ENCODE data around the gene ZC3H15.
A peak's percentile ranks its signal among the peaks of the same experiment; 100 is the strongest.

Gene ZC3H15

DNA sequence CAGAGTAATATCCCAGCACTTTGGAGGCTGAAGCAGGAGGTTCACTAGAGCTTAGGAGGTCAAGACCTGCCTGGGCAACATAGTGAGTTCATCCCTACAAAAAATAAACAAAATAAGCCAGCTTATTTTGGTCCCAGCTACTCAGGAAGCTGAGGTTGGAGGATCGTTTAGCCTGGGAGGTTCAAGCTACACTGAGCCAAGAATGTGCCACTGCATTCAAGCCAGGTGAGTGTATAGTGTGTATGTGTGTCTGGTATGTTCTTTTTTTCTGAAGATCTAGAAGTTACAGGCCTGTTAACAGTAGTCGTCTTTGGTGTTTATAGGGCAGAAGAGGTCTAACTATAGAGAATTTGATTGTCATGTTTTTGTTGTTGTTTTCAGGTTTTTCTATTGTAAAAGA, 40.2 kb downstream of the ZC3H15 start:
- Histone ChIP-seq H3K9ac (ENCODE audit: low read length) (no peak overlapping the region), H3K27me3 (ENCODE audit: control insufficient read depth, insufficient read depth, low read length) (no peaks in the 10 kb centered on the region), H3K4me3 (ENCODE audit: low read length) (no peak overlapping the region), H3K27ac (ENCODE audit: low read length) (no peak overlapping the region), H3K9me3 (ENCODE audit: control insufficient read depth, low read depth, low read length) (no peaks in the 10 kb centered on the region), H3K36me3 (ENCODE audit: control insufficient read depth, low read depth, low read length) (peaks cover under 1% of the 10 kb centered on the region), H3K4me1 (ENCODE audit: control insufficient read depth, low read depth, low read length) (no peaks in the 10 kb centered on the region)

DNA sequence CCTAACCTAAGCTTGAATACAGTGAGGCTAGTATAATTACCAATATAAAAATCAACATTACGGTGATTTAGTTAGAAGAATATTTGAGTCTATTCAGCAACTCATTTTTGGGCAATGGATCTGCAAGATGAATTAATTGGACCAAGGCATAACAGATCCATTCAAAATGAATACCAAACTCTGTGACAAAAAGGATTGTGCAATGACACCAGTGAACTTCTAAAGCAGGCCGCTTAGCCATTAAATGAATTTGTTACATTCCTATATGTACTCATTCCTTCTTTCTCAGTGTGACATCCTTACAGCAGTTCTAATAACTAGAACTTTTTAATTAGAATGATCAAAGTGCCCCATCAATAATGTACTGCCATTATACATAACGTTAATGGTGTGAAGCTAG, 44.3 kb downstream of the ZC3H15 start:
- Histone ChIP-seq H3K4me1 (ENCODE audit: control insufficient read depth, low read depth, low read length) (no peaks in the 10 kb centered on the region), H3K36me3 (ENCODE audit: control insufficient read depth, low read depth, low read length) (no peaks in the 10 kb centered on the region), H3K9me3 (ENCODE audit: control insufficient read depth, low read depth, low read length) (no peaks in the 10 kb centered on the region), H3K27ac (ENCODE audit: low read length) (no peak overlapping the region), H3K9ac (ENCODE audit: low read length) (no peak overlapping the region), H3K4me3 (ENCODE audit: low read length) (no peak overlapping the region), H3K27me3 (ENCODE audit: control insufficient read depth, insufficient read depth, low read length) (no peaks in the 10 kb centered on the region)

DNA sequence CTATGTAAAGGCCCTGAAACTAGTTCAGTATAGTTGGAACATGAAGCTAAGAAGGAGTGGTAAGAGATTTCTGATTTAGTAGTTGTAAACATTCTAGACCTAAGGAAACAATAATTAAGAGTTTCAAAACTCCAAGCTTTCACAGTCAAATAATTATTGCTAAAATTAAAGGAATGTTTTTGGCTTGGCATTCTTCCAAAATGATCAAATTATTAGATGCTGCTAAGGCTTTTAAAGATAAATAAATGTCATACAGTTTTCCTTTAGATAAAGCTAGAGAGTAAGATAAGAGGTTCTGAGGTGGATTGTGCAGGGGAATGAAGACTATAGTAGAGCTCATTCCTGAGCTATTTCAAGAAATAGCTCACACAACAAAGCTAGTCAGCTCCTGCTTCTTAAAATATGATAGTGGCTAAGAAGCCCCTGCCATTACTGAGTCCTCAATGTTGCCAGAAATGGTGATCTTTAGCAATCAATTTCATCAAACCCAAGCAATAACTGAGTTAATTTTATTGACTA, 45.3 kb downstream of the ZC3H15 start:
- Histone ChIP-seq H3K9me3 (ENCODE audit: control insufficient read depth, low read depth, low read length) (no peaks in the 10 kb centered on the region), H3K4me3 (ENCODE audit: low read length) (no peak overlapping the region), H3K27ac (ENCODE audit: low read length) (no peak overlapping the region), H3K27me3 (ENCODE audit: control insufficient read depth, insufficient read depth, low read length) (no peaks in the 10 kb centered on the region), H3K36me3 (ENCODE audit: control insufficient read depth, low read depth, low read length) (no peaks in the 10 kb centered on the region), H3K9ac (ENCODE audit: low read length) (no peak overlapping the region), H3K4me1 (ENCODE audit: control insufficient read depth, low read depth, low read length) (no peaks in the 10 kb centered on the region)

DNA sequence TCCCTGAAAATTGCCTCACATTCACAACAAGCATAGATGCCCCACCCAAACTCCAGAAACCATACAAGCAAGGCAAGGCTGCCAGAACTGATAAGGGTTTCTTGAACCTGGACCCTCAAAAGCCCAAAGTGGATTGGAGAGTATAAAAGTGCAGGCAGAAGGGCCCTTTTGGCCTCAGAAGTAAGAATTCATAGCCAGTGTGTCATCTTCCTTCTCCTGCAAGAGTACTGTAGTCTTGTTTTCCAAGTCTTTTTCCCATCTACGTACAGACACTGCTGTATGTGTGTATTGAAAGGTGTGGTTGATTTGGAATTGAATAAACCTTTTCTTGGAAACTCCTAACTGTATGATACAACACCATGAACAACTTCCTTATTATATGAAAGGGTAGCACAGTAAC, 46.8 kb downstream of the ZC3H15 start:
- Histone ChIP-seq H3K27me3 (ENCODE audit: control insufficient read depth, insufficient read depth, low read length) (no peaks in the 10 kb centered on the region), H3K4me1 (ENCODE audit: control insufficient read depth, low read depth, low read length) (no peaks in the 10 kb centered on the region), H3K36me3 (ENCODE audit: control insufficient read depth, low read depth, low read length) (no peaks in the 10 kb centered on the region), H3K4me3 (ENCODE audit: low read length) (no peak overlapping the region), H3K9ac (ENCODE audit: low read length) (no peak overlapping the region), H3K9me3 (ENCODE audit: control insufficient read depth, low read depth, low read length) (no peaks in the 10 kb centered on the region), H3K27ac (ENCODE audit: low read length) (no peak overlapping the region)

DNA sequence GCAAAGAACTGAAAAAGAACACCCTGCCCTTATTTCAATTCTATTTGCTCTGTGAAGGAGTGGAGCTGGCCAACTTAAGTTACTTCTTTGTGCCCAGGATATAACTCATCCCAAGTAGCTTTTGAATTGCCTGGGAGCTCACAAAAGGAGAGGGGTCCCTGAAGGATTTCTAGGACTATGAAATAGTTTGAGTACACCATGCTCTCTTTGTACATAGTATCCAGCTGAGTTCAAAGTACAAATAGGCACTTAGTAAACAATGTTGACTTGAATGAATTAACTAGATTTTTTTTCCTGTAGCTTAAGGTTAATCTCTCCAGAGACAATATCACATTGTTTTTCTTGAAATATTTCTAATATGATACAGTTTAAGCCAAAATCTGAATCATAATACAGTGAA, 47.7 kb downstream of the ZC3H15 start:
- no peaks in the 10 kb centered on the region for H3K36me3 ChIP-seq (ENCODE audit: control insufficient read depth, low read depth, low read length)
- H3K4me3 ChIP-seq (ENCODE audit: low read length) = no peak overlapping the region
- no peaks in the 10 kb centered on the region for H3K4me1 ChIP-seq (ENCODE audit: control insufficient read depth, low read depth, low read length)
- no peak overlapping the region for H3K27ac ChIP-seq (ENCODE audit: low read length)
- no peaks in the 10 kb centered on the region for H3K27me3 ChIP-seq (ENCODE audit: control insufficient read depth, insufficient read depth, low read length)
- no peak overlapping the region for H3K9ac ChIP-seq (ENCODE audit: low read length)
- H3K9me3 ChIP-seq (ENCODE audit: control insufficient read depth, low read depth, low read length) = no peaks in the 10 kb centered on the region

DNA sequence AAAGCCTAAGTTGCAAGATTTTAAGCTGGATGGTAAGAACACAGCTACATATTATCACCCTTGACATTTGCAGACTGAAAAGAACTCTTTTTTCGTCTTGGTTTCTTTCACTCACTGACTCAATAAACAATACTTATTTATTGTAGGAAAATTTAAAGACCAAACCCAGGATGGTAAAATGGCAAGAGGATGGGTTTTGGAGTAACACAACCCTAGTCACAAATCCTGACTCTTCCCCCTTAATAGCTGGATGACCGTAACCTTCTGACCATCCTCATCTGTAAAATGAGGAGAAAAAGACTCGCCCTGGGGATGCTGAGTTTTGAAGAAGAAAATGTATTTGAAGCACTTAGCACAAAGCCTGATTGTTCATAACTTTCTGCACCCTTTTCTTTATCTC, 48.3 kb downstream of the ZC3H15 start:
- no peak overlapping the region for H3K4me3 ChIP-seq (ENCODE audit: low read length)
- H3K9ac ChIP-seq (ENCODE audit: low read length) = no peak overlapping the region
- no peak overlapping the region for H3K27ac ChIP-seq (ENCODE audit: low read length)
- no peaks in the 10 kb centered on the region for H3K9me3 ChIP-seq (ENCODE audit: control insufficient read depth, low read depth, low read length)
- no peaks in the 10 kb centered on the region for H3K27me3 ChIP-seq (ENCODE audit: control insufficient read depth, insufficient read depth, low read length)
- no peaks in the 10 kb centered on the region for H3K36me3 ChIP-seq (ENCODE audit: control insufficient read depth, low read depth, low read length)
- no peaks in the 10 kb centered on the region for H3K4me1 ChIP-seq (ENCODE audit: control insufficient read depth, low read depth, low read length)

DNA sequence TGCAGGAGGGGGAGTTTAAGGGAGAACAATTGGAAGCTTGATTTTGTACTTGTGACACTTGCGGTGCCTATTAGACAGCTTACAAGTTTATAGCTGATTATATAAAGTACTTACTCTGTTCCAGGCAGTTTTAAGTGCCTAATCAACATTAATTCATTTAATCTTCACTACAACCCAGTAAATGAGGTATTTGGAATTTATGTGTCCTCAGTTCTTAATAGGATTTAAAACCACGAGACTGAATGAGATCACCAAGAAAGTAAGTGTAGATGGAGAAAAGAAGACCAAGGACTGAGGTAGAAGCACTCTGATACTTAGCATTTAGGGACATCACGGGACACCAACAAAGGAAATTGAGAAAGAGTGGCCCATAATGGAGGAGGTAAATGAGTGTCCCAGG, 49.8 kb downstream of the ZC3H15 start:
- Histone ChIP-seq H3K27ac (ENCODE audit: low read length) (no peak overlapping the region), H3K4me3 (ENCODE audit: low read length) (no peak overlapping the region), H3K36me3 (ENCODE audit: control insufficient read depth, low read depth, low read length) (no peaks in the 10 kb centered on the region), H3K9me3 (ENCODE audit: control insufficient read depth, low read depth, low read length) (no peaks in the 10 kb centered on the region), H3K27me3 (ENCODE audit: control insufficient read depth, insufficient read depth, low read length) (no peaks in the 10 kb centered on the region), H3K4me1 (ENCODE audit: control insufficient read depth, low read depth, low read length) (peaks cover 5% of the 10 kb centered on the region), H3K9ac (ENCODE audit: low read length) (no peak overlapping the region)

DNA sequence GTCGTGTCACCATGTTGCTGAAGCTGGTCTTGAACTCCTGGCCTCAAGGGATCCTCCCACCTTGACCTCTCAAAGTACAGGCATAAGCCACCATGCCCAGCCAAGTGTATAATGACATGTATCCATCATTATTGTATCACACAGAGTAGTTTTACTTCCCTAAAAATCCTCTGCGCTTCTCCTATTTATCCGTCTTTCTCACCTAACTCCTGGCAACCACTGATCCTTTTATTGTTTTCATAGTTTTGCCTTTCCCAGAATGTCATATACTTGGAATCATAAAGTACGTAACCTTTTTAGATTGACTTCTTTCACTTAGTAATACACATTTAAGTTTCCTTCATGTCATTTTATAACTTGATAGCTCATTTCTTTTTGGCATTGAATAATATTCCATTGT, 51.0 kb downstream of the ZC3H15 start:
- H3K27ac ChIP-seq (ENCODE audit: low read length) = no peak overlapping the region
- H3K36me3 ChIP-seq (ENCODE audit: control insufficient read depth, low read depth, low read length) = no peaks in the 10 kb centered on the region
- H3K9me3 ChIP-seq (ENCODE audit: control insufficient read depth, low read depth, low read length) = no peaks in the 10 kb centered on the region
- peaks cover 15% of the 10 kb centered on the region for H3K4me1 ChIP-seq (ENCODE audit: control insufficient read depth, low read depth, low read length)
- no peak overlapping the region for H3K9ac ChIP-seq (ENCODE audit: low read length)
- no peaks in the 10 kb centered on the region for H3K27me3 ChIP-seq (ENCODE audit: control insufficient read depth, insufficient read depth, low read length)
- no peak overlapping the region for H3K4me3 ChIP-seq (ENCODE audit: low read length)

DNA sequence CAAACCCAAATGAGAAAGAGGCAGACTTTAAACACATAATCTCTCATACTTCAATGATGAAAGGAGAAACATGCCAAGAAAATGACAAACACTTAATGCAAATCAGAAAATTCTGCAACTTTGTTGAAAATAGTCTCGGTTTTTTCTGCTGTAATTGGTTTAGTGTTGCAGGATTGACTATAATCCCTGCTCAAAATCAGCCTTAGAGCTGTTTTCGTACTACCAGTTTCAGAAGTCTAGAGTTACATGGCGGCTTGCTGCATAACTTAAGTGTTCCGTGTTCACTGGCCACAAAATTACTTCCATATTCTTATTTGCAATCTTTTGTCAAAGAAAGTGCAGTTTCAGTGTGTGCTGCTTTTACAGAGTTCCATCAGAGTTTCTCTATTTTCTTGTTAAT, 54.9 kb downstream of the ZC3H15 start:
- H3K36me3 ChIP-seq (ENCODE audit: control insufficient read depth, low read depth, low read length) = no peaks in the 10 kb centered on the region
- H3K4me3 ChIP-seq (ENCODE audit: low read length) = no peak overlapping the region
- H3K9me3 ChIP-seq (ENCODE audit: control insufficient read depth, low read depth, low read length) = no peaks in the 10 kb centered on the region
- H3K4me1 ChIP-seq (ENCODE audit: control insufficient read depth, low read depth, low read length) = peaks cover 41% of the 10 kb centered on the region
- H3K27ac ChIP-seq (ENCODE audit: low read length) = peak overlapping the region; percentile 35
- no peak overlapping the region for H3K9ac ChIP-seq (ENCODE audit: low read length)
- H3K27me3 ChIP-seq (ENCODE audit: control insufficient read depth, insufficient read depth, low read length) = no peaks in the 10 kb centered on the region

DNA sequence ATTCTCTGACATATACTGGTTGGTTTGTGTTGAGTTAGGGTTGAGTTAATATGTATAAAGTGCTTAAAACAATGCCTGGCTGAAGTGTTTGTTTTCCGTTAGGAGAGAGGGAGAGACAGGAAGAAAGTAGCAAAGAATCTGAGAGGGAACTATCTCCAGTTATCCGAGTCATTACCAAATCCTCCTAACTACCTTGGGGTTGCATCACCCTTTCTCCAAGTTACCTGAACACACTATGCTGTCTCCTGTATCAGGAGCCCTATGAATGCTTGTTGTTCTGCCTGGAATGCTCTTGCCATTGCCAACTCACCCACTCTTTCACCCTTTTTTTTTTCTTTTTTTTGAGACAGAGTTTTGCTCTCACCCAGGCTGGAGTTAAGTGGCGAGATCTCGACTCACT, 55.9 kb downstream of the ZC3H15 start:
- H3K27me3 ChIP-seq (ENCODE audit: control insufficient read depth, insufficient read depth, low read length) = no peaks in the 10 kb centered on the region
- peaks cover 46% of the 10 kb centered on the region for H3K4me1 ChIP-seq (ENCODE audit: control insufficient read depth, low read depth, low read length)
- peak overlapping the region; percentile 41 for H3K27ac ChIP-seq (ENCODE audit: low read length)
- H3K4me3 ChIP-seq (ENCODE audit: low read length) = no peak overlapping the region
- H3K36me3 ChIP-seq (ENCODE audit: control insufficient read depth, low read depth, low read length) = no peaks in the 10 kb centered on the region
- no peak overlapping the region for H3K9ac ChIP-seq (ENCODE audit: low read length)
- no peaks in the 10 kb centered on the region for H3K9me3 ChIP-seq (ENCODE audit: control insufficient read depth, low read depth, low read length)

DNA sequence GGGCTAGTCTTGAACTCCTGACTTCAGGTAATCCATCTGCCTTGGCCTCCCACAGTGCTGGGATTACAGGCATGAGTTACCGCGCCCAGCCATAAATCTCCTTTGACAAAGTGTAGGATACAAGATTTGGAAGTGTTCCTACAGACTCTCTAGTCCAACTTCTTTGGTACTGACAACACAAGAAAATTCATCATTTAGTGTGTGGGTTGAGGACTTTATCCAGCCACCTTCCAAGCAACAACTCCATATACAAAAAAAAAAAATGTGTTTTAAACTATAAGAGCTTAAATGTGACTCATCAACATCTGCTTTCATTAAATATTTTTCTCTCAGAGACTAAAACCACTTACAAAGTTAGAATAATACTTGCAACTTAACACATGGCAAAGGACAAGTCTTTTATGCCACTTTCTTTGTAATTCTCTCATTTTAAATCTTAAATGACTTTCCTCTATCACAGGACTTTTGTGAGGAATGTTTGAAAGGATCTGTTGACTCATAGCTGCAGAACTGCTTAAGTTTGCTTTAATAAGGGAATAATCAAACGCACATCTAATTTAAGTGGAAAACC, 57.6 kb downstream of the ZC3H15 start:
- Histone ChIP-seq H3K36me3 (ENCODE audit: control insufficient read depth, low read depth, low read length) (no peaks in the 10 kb centered on the region), H3K4me1 (ENCODE audit: control insufficient read depth, low read depth, low read length) (peaks cover 46% of the 10 kb centered on the region), H3K4me3 (ENCODE audit: low read length) (peak overlapping the region; percentile 18), H3K9me3 (ENCODE audit: control insufficient read depth, low read depth, low read length) (no peaks in the 10 kb centered on the region), H3K27me3 (ENCODE audit: control insufficient read depth, insufficient read depth, low read length) (no peaks in the 10 kb centered on the region), H3K9ac (ENCODE audit: low read length) (peak overlapping the region; percentile 68), H3K27ac (ENCODE audit: low read length) (peak overlapping the region; percentile 93)

DNA sequence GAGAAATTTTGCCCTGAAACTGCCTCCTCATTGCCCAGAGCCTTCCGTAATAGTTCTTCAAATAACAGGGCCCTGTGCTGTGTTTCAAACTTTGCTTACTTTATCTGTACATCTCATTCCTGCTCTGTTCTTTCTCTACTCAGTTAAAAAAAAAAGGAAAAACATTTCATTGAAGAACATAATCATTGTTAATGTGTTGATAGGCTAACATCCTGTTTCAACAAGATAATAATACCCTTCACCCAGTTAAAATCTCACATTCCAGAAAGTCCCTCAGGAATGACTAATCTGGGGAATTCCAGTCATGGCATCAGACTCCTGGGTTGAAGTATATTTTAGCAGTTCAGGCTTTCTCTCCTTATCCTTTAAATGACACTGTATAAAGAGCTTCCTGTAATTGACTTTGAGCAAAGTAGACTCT, 58.2 kb downstream of the ZC3H15 start:
- Histone ChIP-seq H3K4me1 (ENCODE audit: control insufficient read depth, low read depth, low read length) (peaks cover 46% of the 10 kb centered on the region), H3K9me3 (ENCODE audit: control insufficient read depth, low read depth, low read length) (no peaks in the 10 kb centered on the region), H3K27me3 (ENCODE audit: control insufficient read depth, insufficient read depth, low read length) (no peaks in the 10 kb centered on the region), H3K9ac (ENCODE audit: low read length) (peak overlapping the region; percentile 68), H3K27ac (ENCODE audit: low read length) (peak overlapping the region; percentile 93), H3K4me3 (ENCODE audit: low read length) (peak overlapping the region; percentile 18), H3K36me3 (ENCODE audit: control insufficient read depth, low read depth, low read length) (no peaks in the 10 kb centered on the region)

All from iPS-18a (cell line).